ENCODE measurements around the gene XRN1. TPM values are rescaled to one million over a fixed set of nuclear protein-coding genes. Genes with fewer than 3 reads are reported as not detected.

XRN1 gene
- total and polyA plus RNA-seq, 10 of the 15 experiments (the other 5 are each of a cell fraction or from before 2014, with no cell fraction given) = 1.7 to 38.8 (median 15.5) TPM

DNA sequence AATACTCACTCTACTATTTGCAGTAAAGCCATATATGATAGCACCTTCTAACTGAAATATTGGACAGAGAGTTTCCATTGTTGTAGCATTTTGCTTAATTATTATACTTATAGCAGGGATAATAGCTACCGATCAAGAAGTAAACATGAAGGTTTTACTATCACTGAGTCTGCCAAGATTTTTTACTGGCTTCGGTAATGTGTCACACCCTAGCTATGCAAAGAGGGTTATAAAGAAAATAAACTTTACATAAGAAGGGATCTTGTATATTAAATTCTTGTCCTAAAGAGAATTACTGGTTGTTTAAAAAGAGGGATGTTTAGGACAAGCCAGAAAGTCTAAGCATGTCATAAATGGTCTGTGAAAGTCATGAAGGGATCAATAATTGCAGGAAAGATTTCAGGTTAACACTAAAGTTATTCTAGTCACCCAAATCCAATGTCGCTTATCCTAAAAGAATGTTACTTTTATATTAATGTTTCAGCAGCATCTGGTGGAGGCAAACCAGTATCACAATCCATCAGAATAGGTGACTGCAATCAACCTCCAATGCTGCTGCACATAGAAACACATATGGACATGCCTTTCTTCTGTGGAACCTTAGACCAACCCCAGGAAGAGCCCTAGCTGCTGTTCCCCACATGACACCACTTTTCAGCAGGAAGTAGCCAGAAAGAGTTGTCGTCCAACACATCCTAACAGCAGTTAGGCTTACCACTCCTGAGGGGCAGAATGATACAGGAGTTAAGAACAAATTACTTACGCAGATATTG lies 159.8 kb downstream of the XRN1 start:
- no peak overlapping the region for H2AFZ ChIP-seq (ENCODE audit: control insufficient read depth, low read depth, low read length)
- H3K27me3 ChIP-seq (replicated peaks in 1 of 2; ENCODE audit: control insufficient read depth in 2 of 2, insufficient read depth in 2 of 2, low read length in 1 of 2) = no peaks in the 10 kb centered on the region
- H4K20me1 ChIP-seq (ENCODE audit: control insufficient read depth, insufficient read depth) = no peaks in the 10 kb centered on the region
- intact Hi-C loops (cut with micrococcal nuclease; ENCODE audit: unreplicated experiment) = no loop called here
- no peaks in the 10 kb centered on the region for H3K4me1 ChIP-seq (ENCODE audit: control insufficient read depth, insufficient read depth, low read length)
- H3K79me2 ChIP-seq (ENCODE audit: control insufficient read depth, insufficient read depth, low read length) = no peaks in the 10 kb centered on the region
- DNase-seq (ENCODE audit: low read depth, low spot score) (no peak), ATAC-seq (no peak), FAIRE-seq (no peak)
- in situ Hi-C loops (cut with MboI) = no loop called here
- no peaks in the 10 kb centered on the region for H3K36me3 ChIP-seq (ENCODE audit: control insufficient read depth in 2 of 2, insufficient read depth in 2 of 2, low read length in 1 of 2)
- RAD21 ChIA-PET (ENCODE audit: unreplicated experiment) = no interaction called here
- no peak overlapping the region for H3K27ac ChIP-seq (ENCODE audit: control insufficient read depth, insufficient read depth)
- CTCF ChIA-PET = no interaction called here
- H3K4me2 ChIP-seq (ENCODE audit: control insufficient read depth, insufficient read depth) = no peak overlapping the region
- peaks cover 2% of the 10 kb centered on the region; the same call in 2 of the 3 replicates for H3K9me3 ChIP-seq (replicated peaks; ENCODE audit: control insufficient read depth, insufficient read depth, low read length)
- SMC1A ChIA-PET (ENCODE audit: uncharacterized antibody, unreplicated experiment) = no interaction called here
- POLR2A ChIA-PET = interaction anchor here (0.6 kb wide), 2 partner anchors 269 to 466 kb away, joined by 4 to 6 read pairs; no protein-coding TSS in a partner anchor
- H3K9ac ChIP-seq (ENCODE audit: control insufficient read depth, insufficient read depth, low read length) = no peak overlapping the region
- no peak overlapping the region for H3K4me3 ChIP-seq
- BruUV-seq (replicated peaks) = no TSS peak
- 86% methylated on average over 5 of the region's 5 CpGs for WGBS (ENCODE audit: insufficient coverage, insufficient replicate concordance, low lambda C conversion rate, missing lambda C conversion rate)
- TF ChIP-seq STAT3 (IDR thresholded peaks at IDR 0.05; ENCODE audit: low read depth, low read length) (no peak), USF1 (IDR thresholded peaks at IDR 0.05; ENCODE audit: borderline replicate concordance, extremely low read length, insufficient read depth, low read depth, low read length) (no peak), BCLAF1 (IDR thresholded peaks at IDR 0.05) (no peak), FOXM1 (IDR thresholded peaks at IDR 0.05; ENCODE audit: low read depth, low read length) (no peak), SP1 (IDR thresholded peaks at IDR 0.05; ENCODE audit: low read depth, low read length) (no peak), TARDBP (IDR thresholded peaks at IDR 0.05; ENCODE audit: borderline replicate concordance) (no peak), ZNF274 (IDR thresholded peaks at IDR 0.05; ENCODE audit: insufficient read depth, insufficient read length) (no peak), EZH2 (IDR thresholded peaks at IDR 0.05; ENCODE audit: borderline replicate concordance, control insufficient read depth, low read depth, low read length) (no peak)
- TF ChIP-seq, protein P1, sequence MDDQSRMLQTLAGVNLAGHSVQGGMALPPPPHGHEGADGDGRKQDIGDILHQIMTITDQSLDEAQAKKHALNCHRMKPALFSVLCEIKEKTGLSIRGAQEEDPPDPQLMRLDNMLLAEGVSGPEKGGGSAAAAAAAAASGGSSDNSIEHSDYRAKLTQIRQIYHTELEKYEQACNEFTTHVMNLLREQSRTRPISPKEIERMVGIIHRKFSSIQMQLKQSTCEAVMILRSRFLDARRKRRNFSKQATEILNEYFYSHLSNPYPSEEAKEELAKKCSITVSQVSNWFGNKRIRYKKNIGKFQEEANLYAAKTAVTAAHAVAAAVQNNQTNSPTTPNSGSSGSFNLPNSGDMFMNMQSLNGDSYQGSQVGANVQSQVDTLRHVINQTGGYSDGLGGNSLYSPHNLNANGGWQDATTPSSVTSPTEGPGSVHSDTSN (IDR thresholded peaks at IDR 0.05; ENCODE audit: insufficient replicate concordance, low read depth, low read length) = no peak
- TF ChIP-seq, protein P2, sequence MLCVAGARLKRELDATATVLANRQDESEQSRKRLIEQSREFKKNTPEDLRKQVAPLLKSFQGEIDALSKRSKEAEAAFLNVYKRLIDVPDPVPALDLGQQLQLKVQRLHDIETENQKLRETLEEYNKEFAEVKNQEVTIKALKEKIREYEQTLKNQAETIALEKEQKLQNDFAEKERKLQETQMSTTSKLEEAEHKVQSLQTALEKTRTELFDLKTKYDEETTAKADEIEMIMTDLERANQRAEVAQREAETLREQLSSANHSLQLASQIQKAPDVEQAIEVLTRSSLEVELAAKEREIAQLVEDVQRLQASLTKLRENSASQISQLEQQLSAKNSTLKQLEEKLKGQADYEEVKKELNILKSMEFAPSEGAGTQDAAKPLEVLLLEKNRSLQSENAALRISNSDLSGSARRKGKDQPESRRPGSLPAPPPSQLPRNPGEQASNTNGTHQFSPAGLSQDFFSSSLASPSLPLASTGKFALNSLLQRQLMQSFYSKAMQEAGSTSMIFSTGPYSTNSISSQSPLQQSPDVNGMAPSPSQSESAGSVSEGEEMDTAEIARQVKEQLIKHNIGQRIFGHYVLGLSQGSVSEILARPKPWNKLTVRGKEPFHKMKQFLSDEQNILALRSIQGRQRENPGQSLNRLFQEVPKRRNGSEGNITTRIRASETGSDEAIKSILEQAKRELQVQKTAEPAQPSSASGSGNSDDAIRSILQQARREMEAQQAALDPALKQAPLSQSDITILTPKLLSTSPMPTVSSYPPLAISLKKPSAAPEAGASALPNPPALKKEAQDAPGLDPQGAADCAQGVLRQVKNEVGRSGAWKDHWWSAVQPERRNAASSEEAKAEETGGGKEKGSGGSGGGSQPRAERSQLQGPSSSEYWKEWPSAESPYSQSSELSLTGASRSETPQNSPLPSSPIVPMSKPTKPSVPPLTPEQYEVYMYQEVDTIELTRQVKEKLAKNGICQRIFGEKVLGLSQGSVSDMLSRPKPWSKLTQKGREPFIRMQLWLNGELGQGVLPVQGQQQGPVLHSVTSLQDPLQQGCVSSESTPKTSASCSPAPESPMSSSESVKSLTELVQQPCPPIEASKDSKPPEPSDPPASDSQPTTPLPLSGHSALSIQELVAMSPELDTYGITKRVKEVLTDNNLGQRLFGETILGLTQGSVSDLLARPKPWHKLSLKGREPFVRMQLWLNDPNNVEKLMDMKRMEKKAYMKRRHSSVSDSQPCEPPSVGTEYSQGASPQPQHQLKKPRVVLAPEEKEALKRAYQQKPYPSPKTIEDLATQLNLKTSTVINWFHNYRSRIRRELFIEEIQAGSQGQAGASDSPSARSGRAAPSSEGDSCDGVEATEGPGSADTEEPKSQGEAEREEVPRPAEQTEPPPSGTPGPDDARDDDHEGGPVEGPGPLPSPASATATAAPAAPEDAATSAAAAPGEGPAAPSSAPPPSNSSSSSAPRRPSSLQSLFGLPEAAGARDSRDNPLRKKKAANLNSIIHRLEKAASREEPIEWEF (IDR thresholded peaks at IDR 0.05; ENCODE audit: insufficient replicate concordance, low read depth, low read length) = no peak
